ENCODE measurements around the gene RANBP10.

DNA sequence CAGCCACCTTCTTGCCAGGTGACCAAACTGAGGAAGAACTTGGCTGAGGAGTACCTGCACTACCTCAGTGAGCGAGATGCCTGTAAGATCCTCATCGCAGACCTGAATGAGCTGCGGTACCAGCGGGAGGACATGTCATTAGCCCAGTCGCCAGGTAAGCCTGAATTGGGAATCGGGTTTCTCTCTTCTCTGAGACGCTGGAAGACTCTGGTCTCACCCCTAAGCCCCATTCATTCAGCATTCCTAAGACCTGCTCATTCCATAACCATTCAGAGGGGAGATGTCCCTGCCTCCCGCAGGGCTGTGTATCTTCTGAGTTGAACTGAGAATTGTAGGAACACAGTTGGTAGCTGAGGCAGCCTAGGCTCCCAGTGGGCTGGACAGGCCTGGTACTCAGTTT is 18.8 kb upstream of the RANBP10 start:
- no peak for TF ChIP-seq POLR2A (IDR thresholded peaks at IDR 0.05)
- TF ChIP-seq, protein P1, sequence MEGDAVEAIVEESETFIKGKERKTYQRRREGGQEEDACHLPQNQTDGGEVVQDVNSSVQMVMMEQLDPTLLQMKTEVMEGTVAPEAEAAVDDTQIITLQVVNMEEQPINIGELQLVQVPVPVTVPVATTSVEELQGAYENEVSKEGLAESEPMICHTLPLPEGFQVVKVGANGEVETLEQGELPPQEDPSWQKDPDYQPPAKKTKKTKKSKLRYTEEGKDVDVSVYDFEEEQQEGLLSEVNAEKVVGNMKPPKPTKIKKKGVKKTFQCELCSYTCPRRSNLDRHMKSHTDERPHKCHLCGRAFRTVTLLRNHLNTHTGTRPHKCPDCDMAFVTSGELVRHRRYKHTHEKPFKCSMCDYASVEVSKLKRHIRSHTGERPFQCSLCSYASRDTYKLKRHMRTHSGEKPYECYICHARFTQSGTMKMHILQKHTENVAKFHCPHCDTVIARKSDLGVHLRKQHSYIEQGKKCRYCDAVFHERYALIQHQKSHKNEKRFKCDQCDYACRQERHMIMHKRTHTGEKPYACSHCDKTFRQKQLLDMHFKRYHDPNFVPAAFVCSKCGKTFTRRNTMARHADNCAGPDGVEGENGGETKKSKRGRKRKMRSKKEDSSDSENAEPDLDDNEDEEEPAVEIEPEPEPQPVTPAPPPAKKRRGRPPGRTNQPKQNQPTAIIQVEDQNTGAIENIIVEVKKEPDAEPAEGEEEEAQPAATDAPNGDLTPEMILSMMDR (IDR thresholded peaks at IDR 0.05): no peak

All from esophagus squamous epithelium (tissue), 4 donors.